Measurements from ENCODE around the gene HIVEP3. TPM values are rescaled to one million over a fixed set of nuclear protein-coding genes. Genes with fewer than 3 reads are reported as not detected.

Gene HIVEP3
- total and polyA plus RNA-seq, 3 donors from 2014 or later, result 4.8 to 7.3 (median 7.2) TPM

DNA sequence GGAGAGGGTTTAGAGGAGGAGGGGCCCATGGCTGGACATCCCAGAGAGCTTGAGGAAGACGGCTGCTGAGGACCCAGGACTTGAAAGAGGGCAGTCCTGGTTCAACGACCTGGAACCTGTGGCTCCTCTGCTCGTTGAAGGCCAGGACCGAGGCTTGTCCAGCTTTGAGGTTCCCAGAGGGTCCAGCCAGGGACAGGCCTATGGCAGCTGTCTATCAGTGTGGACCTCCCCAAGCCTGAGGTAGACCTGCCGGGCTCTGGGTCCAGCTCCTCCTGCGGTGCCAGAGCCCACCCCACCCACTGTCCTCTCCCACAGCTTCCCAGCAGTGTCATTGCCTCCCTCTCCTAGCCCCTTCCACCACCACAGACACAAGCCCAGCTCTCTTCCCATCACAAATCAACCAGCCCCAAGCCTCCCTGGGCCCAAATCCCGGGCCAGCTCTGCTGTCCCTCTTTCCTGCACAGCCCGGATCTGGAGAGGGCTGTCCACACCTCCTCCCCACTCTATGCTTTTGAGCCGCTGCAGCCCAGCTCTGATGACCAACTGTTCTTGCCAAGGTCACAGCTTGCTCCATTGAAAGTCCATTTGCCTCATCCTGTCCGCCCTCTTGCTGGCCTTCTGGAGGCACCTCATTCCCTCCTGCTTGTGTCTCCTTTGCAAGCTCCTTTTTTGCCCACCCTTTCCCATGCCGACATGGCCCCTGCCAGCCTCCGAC, 385.5 kb downstream of the HIVEP3 start:
- peaks cover 12% of the 10 kb centered on the region for H3K4me1 ChIP-seq
- no peaks in the 10 kb centered on the region for H3K27me3 ChIP-seq
- no peaks in the 10 kb centered on the region for H3K9me3 ChIP-seq
- H3K4me3 ChIP-seq, result no peak overlapping the region
- TF ChIP-seq, protein P1, sequence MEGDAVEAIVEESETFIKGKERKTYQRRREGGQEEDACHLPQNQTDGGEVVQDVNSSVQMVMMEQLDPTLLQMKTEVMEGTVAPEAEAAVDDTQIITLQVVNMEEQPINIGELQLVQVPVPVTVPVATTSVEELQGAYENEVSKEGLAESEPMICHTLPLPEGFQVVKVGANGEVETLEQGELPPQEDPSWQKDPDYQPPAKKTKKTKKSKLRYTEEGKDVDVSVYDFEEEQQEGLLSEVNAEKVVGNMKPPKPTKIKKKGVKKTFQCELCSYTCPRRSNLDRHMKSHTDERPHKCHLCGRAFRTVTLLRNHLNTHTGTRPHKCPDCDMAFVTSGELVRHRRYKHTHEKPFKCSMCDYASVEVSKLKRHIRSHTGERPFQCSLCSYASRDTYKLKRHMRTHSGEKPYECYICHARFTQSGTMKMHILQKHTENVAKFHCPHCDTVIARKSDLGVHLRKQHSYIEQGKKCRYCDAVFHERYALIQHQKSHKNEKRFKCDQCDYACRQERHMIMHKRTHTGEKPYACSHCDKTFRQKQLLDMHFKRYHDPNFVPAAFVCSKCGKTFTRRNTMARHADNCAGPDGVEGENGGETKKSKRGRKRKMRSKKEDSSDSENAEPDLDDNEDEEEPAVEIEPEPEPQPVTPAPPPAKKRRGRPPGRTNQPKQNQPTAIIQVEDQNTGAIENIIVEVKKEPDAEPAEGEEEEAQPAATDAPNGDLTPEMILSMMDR (IDR thresholded peaks at IDR 0.05), result no peak
- TF ChIP-seq POLR2A (IDR thresholded peaks at IDR 0.05), result no peak
- H3K36me3 ChIP-seq (ENCODE audit: low read depth, missing control alignments), result no peaks in the 10 kb centered on the region
- intact Hi-C loops (cut with DNase I; ENCODE audit: low total_unique reads), result no loop called here
- no peak overlapping the region for H3K27ac ChIP-seq
- 77 to 89% methylated on average over 12 of the region's 12 CpGs for WGBS, 2 donors
- no peak for DNase-seq

DNA sequence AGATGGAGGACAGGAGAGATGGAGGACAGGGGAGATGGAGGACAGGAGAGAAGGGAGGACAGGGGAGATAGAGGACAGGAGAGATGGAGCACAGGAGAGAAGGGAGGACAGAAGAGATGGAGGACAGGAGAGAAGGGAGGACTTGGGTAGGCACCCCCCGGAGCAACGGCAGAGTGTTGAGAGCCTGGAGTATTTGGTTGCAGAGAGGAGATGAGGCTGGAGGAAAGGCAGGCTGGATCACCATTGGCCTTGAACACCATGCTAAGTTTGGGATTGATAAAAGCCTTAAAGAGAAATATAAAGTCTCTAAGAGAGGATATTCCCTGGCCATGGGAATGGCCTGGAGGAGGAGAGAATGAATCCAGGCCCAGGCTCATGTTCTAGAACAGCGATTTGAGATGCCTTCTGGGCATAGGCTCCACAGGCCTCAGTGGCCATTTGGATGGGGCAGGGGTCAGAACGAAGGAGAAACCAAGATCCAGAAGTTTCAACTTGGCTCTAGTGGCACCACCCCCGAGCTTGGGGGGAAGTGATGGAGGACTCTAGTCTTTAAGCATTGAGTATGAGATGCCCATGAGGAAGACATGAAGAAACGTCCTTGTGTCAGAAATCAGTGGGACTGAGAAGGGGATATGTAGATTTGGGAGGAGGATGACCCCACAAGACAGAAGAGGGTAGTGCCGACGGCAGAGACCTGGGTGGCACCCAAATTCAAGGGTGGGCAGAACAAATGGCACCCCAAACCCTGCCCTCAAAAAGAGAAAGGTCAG, 386.3 kb downstream of the HIVEP3 start:
- Histone ChIP-seq H3K27ac (no peak overlapping the region), H3K9me3 (no peaks in the 10 kb centered on the region), H3K4me1 (peaks cover 4% of the 10 kb centered on the region), H3K4me3 (no peak overlapping the region), H3K36me3 (ENCODE audit: low read depth, missing control alignments) (no peaks in the 10 kb centered on the region), H3K27me3 (no peaks in the 10 kb centered on the region)
- no peak for DNase-seq
- TF ChIP-seq, protein P1 (IDR thresholded peaks at IDR 0.05), result no peak
- no peak for TF ChIP-seq POLR2A (IDR thresholded peaks at IDR 0.05)
- intact Hi-C loops (cut with DNase I; ENCODE audit: low total_unique reads), result no loop called here
- 88 to 90% methylated on average over 8 of the region's 8 CpGs for WGBS, 2 donors

- TF ChIP-seq POLR2A (IDR thresholded peaks at IDR 0.05), result no peak
- TF ChIP-seq, protein P1 (IDR thresholded peaks at IDR 0.05), result no peak
- Histone ChIP-seq H3K36me3 (ENCODE audit: low read depth, missing control alignments) (no peaks in the 10 kb centered on the region), H3K27ac (no peak overlapping the region), H3K9me3 (no peaks in the 10 kb centered on the region), H3K27me3 (no peaks in the 10 kb centered on the region), H3K4me1 (no peaks in the 10 kb centered on the region), H3K4me3 (no peak overlapping the region)
- intact Hi-C loops (cut with DNase I; ENCODE audit: low total_unique reads), result no loop called here
- WGBS, 2 donors, result 77 to 90% methylated on average over 4 to 5 of the region's 5 CpGs
- DNase-seq, result no peak
Observed at GRCh38 chr1:41530411-41530810, 388.3 kb downstream of the HIVEP3 start.

- no peaks in the 10 kb centered on the region for H3K9me3 ChIP-seq
- WGBS, 2 donors, result 80 to 85% methylated on average over 21 to 23 of the region's 23 CpGs
- H3K4me3 ChIP-seq, result no peak overlapping the region
- no peak for DNase-seq
- intact Hi-C loops (cut with DNase I; ENCODE audit: low total_unique reads), result no loop called here
- TF ChIP-seq POLR2A (IDR thresholded peaks at IDR 0.05), result no peak
- TF ChIP-seq, protein P1 (IDR thresholded peaks at IDR 0.05), result no peak
- no peak overlapping the region for H3K27ac ChIP-seq
- no peaks in the 10 kb centered on the region for H3K36me3 ChIP-seq (ENCODE audit: low read depth, missing control alignments)
- H3K4me1 ChIP-seq, result no peaks in the 10 kb centered on the region
- H3K27me3 ChIP-seq, result no peaks in the 10 kb centered on the region
Observed at GRCh38 chr1:41529621-41530395, 388.9 kb downstream of the HIVEP3 start.
